HG02885 (cell line): ENCODE measurements around the gene VWCE.

Experiments
- ATAC-seq: cut with Tn5 transposase; IDR thresholded peaks from one replicate; pipeline ENCODE4 v1.9.1; 2021; ENCODE audit warnings: mild to moderate bottlenecking; ENCODE audit not compliant: unreplicated experiment, poor library complexity

The VWCE gene

DNA sequence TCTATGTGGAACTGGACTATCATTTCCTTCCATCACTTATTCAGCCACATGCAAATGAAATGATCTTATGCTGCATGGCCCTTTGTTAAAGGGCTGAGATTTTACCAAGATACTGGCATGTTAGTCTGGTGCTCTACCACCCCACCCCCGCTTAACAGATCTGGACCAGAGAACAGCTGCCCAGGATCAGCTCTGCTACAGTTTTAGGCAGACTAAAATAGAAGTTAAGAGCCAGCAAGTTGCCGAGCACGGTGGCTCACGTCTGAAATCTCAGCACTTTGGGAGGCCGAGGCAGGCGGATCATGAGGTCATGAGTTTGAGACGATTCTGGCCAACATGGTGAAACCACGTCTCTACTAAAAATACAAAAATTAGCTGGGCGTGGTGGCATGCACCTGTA is 33.2 kb upstream of the VWCE start:
- no peak for ATAC-seq

DNA sequence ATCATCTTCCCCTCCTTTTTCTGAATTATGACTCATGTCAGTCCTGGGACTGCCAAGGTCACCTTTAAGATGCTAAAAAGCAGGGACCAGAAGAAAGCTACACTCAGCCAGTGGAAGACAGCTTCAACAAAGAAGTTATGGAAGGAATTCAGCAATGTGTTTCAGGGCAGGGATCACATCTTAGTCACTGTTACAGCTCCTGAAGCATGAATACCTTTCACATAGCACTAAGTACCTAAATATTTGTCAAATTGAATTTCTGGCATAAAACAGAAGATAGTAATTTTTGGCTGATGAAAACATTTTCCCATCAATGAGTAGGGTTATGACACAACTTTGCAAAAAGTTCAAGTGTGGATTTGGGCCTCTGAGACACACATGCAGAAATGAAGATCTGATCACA is 32.6 kb upstream of the VWCE start:
- ATAC-seq = no peak

DNA sequence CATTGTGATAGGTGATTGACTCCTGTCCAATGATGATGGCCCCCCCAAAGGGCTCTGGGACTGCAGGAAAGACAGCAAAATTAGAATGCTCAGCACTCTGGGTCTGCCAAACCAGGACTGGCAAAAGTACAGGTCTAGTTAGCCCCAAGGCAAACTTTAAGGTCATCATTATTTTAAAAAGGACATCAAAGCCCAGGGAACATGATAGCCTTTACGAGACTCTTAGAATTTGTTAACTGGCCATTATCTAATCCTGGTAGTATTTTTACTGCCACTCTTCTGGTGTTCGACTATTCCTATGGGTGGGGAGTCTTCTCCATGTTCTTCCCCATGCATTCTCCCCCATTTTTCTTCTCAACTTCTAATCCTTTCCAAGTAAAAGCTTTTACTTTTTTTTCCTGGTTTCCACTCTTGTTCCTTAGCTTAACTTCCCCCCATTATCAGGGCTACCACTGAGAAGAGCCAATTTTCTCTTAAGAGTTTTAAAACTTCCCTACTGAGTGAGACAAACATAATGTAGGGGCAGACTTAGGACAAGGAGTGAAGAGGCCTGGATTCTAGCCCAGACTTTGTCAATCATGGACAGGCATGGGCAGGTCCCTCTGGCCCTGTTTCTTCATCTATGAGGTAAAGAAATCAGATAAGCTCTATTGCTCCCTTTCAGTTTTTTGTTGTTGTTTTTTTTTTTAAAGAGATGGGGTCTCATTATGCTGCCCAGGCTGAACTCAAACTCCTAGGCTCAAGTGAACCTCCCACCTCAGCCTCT is 30.7 kb upstream of the VWCE start:
- ATAC-seq = no peak

GRCh38 chr11:61315260-61315659 is 20.1 kb upstream of the VWCE start:
- no peak for ATAC-seq

DNA sequence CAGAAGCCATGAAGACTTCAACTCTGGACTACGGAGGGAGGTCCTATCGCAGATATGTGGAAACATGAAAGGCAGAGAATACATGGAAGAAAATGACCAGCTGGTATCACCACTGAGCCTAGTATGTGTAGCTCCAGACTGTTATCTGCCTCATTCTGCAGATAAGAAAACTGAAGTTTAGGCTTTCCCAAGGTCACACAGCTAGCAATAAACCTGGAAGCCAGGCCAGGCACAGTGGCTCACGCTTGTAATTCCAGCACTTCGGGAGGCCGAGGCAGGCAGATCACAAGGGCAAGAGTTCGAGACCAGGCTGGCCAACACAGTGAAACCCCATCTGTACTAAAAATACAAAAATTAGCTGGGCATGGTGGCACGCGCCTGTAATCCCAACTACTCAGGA is 15.6 kb upstream of the VWCE start:
- no peak for ATAC-seq

GRCh38 chr11:61309739-61310138 is 14.6 kb upstream of the VWCE start:
- ATAC-seq = no peak

GRCh38 chr11:61309141-61309540 is 14.0 kb upstream of the VWCE start:
- no peak for ATAC-seq

GRCh38 chr11:61307354-61307753 is 12.2 kb upstream of the VWCE start:
- no peak for ATAC-seq

DNA sequence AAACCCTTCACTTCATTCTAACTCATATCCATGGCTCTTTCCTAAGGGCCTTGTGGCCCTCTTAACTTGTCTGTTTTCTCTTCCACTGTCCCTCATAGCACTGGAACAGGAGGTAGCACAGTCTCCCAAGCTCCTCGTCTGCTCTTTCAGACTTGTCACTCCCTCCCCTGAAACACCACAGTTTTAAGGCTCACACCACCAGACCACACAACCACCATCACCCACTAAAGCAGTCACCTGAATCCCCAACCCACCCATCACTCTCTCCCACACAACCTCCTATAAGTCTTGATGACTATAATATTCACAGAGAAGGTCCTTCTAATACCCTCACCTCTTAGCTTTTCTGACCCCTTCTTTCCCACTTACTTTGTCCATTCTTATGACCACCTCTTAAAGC is 11.1 kb upstream of the VWCE start:
- ATAC-seq = no peak

DNA sequence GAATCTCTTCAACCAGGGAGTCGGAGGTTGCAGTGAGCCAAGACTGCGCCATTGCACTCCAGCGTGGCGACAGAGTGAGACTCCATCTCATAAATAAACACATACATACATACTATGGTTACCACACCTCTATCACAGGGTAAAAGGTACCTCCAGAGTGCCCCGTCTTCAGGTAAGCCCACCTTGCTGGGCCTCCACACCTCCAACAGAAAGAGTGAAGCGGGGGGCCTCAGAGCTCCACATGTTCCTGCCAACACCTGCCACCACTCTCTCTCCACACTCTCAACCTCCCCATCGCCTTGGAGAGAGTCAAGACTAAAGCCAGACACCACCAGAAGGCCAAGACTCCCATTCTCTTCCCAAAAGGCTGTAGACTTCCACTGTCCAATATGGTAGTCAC is 10.3 kb upstream of the VWCE start:
- ATAC-seq = no peak

DNA sequence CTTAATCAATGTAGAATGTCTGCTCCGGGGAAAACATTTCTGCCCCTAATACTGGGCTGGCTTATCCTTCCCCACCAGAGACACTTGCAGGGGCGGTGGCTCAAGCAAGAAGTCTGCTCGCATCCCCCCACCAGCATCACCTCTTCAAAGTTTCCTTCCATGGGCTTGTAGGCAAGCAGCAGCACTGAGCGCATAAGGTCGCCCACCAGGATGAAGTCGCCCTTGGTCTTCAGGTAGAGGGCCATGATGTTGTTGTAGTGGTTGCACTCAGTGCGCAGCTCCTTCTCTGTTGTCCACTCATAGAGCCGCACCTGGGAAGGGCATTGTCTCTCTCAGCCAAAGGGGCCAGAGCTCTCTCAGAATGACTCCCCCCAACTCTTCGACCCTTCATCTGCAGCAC is 8.6 kb upstream of the VWCE start:
- ATAC-seq = no peak

- no peak for ATAC-seq
These were observed 7.4 kb upstream of the VWCE start for GRCh38 chr11:61302550-61302949.

- ATAC-seq = no peak
These were observed 3.6 kb upstream of the VWCE start for GRCh38 chr11:61298663-61299244.

DNA sequence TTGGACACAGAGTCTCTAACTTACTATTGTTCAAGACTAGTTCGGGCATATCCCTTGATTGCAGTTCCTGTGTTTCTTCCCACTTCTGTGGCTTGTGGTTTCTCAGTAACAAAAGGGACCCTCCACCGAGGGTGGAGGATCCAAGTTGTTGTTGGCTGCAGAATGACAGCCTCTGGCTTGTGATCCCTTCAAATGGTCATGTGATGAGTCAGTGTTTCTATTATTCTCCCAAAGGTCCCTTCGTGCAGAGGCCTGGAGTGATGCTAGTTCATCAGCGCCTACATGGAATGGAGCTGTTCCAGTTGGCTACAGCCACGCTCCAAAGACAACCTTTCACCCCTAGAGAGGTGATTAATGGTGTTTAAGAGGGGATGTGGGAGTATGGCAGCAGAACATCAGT is 2.6 kb upstream of the VWCE start:
- ATAC-seq = no peak

DNA sequence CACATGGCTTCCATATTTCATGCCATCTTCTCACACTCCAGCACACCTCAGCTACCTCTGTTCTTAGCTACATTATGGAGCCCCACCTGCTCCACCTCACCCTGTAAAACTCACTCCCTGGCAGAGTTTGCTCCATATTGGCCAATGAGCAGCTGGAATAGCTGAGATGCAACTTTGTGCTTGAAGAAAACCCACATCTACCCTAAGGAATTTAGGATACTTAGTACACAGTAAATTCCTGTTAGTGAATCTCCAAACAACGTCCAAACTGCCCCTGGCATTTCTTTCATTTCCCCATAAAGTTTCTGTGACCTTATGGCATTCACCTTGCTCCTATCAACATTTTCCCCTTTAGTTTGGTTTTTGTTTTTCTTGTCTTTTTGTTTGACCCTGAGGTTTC is 2.2 kb upstream of the VWCE start:
- no peak for ATAC-seq

GRCh38 chr11:61295596-61295926 is 445 bp upstream of the VWCE start:
- ATAC-seq = no peak

DNA sequence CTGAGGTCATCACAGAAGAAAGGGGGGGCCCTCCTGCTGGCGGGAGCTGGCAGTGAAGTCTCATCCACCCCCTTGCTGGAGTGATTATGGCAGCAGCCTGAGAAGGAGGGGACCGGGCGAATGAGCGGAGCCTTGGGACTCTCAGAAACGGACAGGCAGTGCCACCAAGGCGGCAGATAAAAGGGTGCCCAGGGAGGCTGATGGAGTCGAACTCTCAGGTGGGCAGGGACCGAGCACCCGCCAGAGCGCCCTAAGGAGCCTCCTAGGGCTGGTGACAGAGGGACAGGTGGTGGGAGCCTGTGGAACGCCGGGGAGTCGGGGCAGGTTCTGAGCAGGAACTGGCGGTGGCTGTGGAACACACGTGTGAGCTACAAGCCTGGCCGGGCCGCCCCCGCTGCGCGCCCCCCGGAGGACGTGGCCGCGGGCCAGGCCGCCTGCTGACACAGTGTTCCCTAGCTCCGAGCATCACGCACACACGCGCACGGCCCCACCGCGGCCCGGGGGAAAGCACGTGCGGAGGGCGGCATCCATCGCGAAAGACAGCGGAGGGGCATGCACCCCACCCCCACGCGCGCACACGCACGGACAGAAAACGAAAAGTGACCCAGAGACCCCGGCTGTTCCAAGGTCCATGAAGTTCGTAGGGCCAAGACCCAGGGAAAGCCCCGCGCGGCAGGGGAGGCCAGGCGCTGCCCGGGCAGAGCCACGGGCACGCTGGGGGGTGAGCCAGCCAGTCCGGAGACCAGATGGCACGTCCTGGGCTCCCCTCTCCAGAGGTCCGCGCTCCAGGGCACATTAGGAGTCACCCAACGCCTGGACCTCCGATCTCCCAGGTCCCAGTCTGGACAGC is 1.0 kb downstream of the VWCE start:
- peak; percentile 41 for ATAC-seq

DNA sequence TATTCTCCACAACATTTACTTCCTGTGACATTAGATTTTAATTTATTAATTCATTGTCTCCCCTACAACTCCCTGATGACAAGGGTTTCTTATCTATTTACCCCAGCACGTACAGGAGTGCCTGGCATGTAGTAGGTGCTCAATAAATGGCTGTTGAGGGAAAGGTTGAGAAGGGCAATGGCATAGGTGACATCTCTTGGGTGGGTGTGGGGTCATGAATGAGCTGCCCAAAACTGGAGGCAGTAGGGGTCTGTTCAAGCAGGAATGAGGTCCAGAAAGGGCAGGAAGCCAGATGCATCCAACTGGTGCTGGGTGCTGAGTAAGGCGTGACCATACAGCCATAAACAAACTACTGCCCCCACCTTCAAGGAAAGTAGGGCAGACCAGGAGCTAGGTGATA is 2.8 kb downstream of the VWCE start:
- ATAC-seq = no peak

- no peak for ATAC-seq
These were observed 4.0 kb downstream of the VWCE start for GRCh38 chr11:61290905-61291690.

GRCh38 chr11:61287338-61287977 is 7.7 kb downstream of the VWCE start:
- no peak for ATAC-seq
